WTC11 (cell line): ENCODE results near the gene GLA. TPM values are rescaled to one million over a fixed set of nuclear protein-coding genes. Genes with fewer than 3 reads are reported as not detected.

Source experiments
- AR ChIP-seq: fragments of 250-450 bp; sonication (Bioruptor Pico); IDR thresholded peaks from 2 replicates; pipeline ENCODE4 v1.9.0; 2021; ENCODE audit warnings: mild to moderate bottlenecking
- ATF2 ChIP-seq: sonication (generic); formaldehyde crosslinking; IDR thresholded peaks from 2 replicates; pipeline ENCODE4 v1.8.1; 2022; ENCODE audit warnings: low read depth, missing genetic modification reagents, borderline replicate concordance
- ATF3 ChIP-seq: sonication (generic); formaldehyde crosslinking; conservative IDR thresholded peaks from 2 replicates; pipeline ENCODE4 v1.8.1; 2022; ENCODE audit warnings: mild to moderate bottlenecking, missing genetic modification reagents
- CDX4 ChIP-seq: fragments of 250-450 bp; sonication (Bioruptor Pico); IDR thresholded peaks from 2 replicates; pipeline ENCODE4 v1.9.0; 2021; ENCODE audit warnings: moderate library complexity, mild to moderate bottlenecking, inconsistent platforms, borderline replicate concordance
- E2F5 ChIP-seq: sonication (generic); formaldehyde crosslinking; IDR thresholded peaks from 2 replicates; pipeline ENCODE4 v1.8.1; 2022; ENCODE audit warnings: mild to moderate bottlenecking, moderate library complexity, missing genetic modification reagents
- FOXK1 ChIP-seq: sonication (generic); formaldehyde crosslinking; IDR thresholded peaks from 2 replicates; pipeline ENCODE4 v1.8.0; 2022; ENCODE audit warnings: mild to moderate bottlenecking, moderate library complexity, missing genetic modification reagents
- FOXP1 ChIP-seq: sonication (generic); formaldehyde crosslinking; IDR thresholded peaks from 2 replicates; pipeline ENCODE4 v1.8.0; 2022; ENCODE audit warnings: missing genetic modification reagents, mild to moderate bottlenecking, moderate library complexity, borderline replicate concordance
- HMGA2 ChIP-seq: fragments of 250-450 bp; sonication (Bioruptor Pico); IDR thresholded peaks from 2 replicates; pipeline ENCODE4 v1.4.0; 2021; ENCODE audit warnings: mild to moderate bottlenecking, moderate library complexity
- JUN ChIP-seq: sonication (generic); formaldehyde crosslinking; IDR thresholded peaks from 2 replicates; pipeline ENCODE4 v1.8.0; 2023; ENCODE audit warnings: mild to moderate bottlenecking, missing genetic modification reagents
- KAT7 ChIP-seq: sonication (generic); formaldehyde crosslinking; IDR thresholded peaks from 2 replicates; pipeline ENCODE4 v1.8.1; 2023; ENCODE audit warnings: missing genetic modification reagents, mild to moderate bottlenecking, borderline replicate concordance
- MAX ChIP-seq: sonication (generic); formaldehyde crosslinking; IDR thresholded peaks from 2 replicates; pipeline ENCODE4 v1.8.0; 2022; ENCODE audit warnings: mild to moderate bottlenecking, missing genetic modification reagents
- MYBL2 ChIP-seq: sonication (generic); formaldehyde crosslinking; IDR thresholded peaks from 2 replicates; pipeline ENCODE4 v1.8.1; 2023; ENCODE audit warnings: mild to moderate bottlenecking, moderate library complexity, missing genetic modification reagents
- NR3C1 ChIP-seq: sonication (generic); formaldehyde crosslinking; conservative IDR thresholded peaks from 2 replicates; pipeline ENCODE4 v1.8.1; 2023; ENCODE audit warnings: low read depth, mild to moderate bottlenecking, missing genetic modification reagents
- PRRX2 ChIP-seq: fragments of 250-450 bp; sonication (Bioruptor Pico); IDR thresholded peaks from 2 replicates; pipeline ENCODE4 v1.8.0; 2021; ENCODE audit warnings: mild to moderate bottlenecking
- SMAD3 ChIP-seq: sonication (generic); formaldehyde crosslinking; IDR thresholded peaks from 2 replicates; pipeline ENCODE4 v1.8.0; 2022; ENCODE audit warnings: missing genetic modification reagents, mild to moderate bottlenecking, borderline replicate concordance
- TEAD1 ChIP-seq: sonication (generic); formaldehyde crosslinking; IDR thresholded peaks from 2 replicates; pipeline ENCODE4 v1.8.0; 2022; ENCODE audit warnings: mild to moderate bottlenecking, missing genetic modification reagents
- USF2 ChIP-seq: sonication (generic); formaldehyde crosslinking; IDR thresholded peaks from 2 replicates; pipeline ENCODE4 v1.8.1; 2023; ENCODE audit warnings: mild to moderate bottlenecking, missing genetic modification reagents, moderate library complexity
- ZNF219 ChIP-seq: sonication (generic); formaldehyde crosslinking; IDR thresholded peaks from 2 replicates; pipeline ENCODE4 v1.8.0; 2023; ENCODE audit warnings: missing genetic modification reagents, mild to moderate bottlenecking, borderline replicate concordance
- ZNF416 ChIP-seq: fragments of 250-450 bp; sonication (Bioruptor Pico); IDR thresholded peaks from 2 replicates; pipeline ENCODE4 v1.9.0; 2021; ENCODE audit warnings: mild to moderate bottlenecking, inconsistent platforms
- ZNF425 ChIP-seq: fragments of 250-450 bp; sonication (Bioruptor Pico); conservative IDR thresholded peaks from 2 replicates; pipeline ENCODE4 v1.9.0; 2021; ENCODE audit warnings: mild to moderate bottlenecking
- ZNF671 ChIP-seq: fragments of 250-450 bp; sonication (Bioruptor Pico); IDR thresholded peaks from 2 replicates; pipeline ENCODE4 v1.8.0; 2021; ENCODE audit warnings: mild to moderate bottlenecking
- ZSCAN18 ChIP-seq: fragments of 250-450 bp; sonication (Bioruptor Pico); IDR thresholded peaks from 2 replicates; pipeline ENCODE4 v2.1.2; 2022; ENCODE audit warnings: mild to moderate bottlenecking, moderate library complexity
- total RNA-seq: library from RNA; stranded (reverse); gene quantifications from 3 replicates; pipeline ENCODE4 v1.2.3, GENCODE V29; 2021

Gene GLA
- total RNA-seq, 1 experiment from 2014 or later = 44.9 TPM

- TF ChIP-seq ATF3 (CRISPR knock-in tag) = no peak
- no peak for TF ChIP-seq ZSCAN18 (CRISPR knock-in tag)
- TF ChIP-seq KAT7 (CRISPR knock-in tag) = no peak
- no peak for TF ChIP-seq TEAD1 (CRISPR knock-in tag)
- TF ChIP-seq MAX (CRISPR knock-in tag) = peak; percentile 16; the same call in 1 of the 2 replicates
- no peak for TF ChIP-seq CDX4 (CRISPR knock-in tag)
- no peak for TF ChIP-seq ZNF425
- TF ChIP-seq ZNF416 (CRISPR knock-in tag) = no peak
- no peak for TF ChIP-seq PRRX2
- TF ChIP-seq AR (CRISPR knock-in tag) = no peak
- TF ChIP-seq USF2 (CRISPR knock-in tag) = peak; percentile 98
- TF ChIP-seq SMAD3 = no peak
- TF ChIP-seq FOXK1 (CRISPR knock-in tag) = peak; percentile 51; the same call in 1 of the 2 replicates
- TF ChIP-seq FOXP1 (CRISPR knock-in tag) = no peak
- no peak for TF ChIP-seq NR3C1 (CRISPR knock-in tag)
- peak; percentile 64; the same call in 1 of the 2 replicates for TF ChIP-seq MYBL2 (CRISPR knock-in tag)
- no peak for TF ChIP-seq E2F5
- no peak for TF ChIP-seq ATF2 (CRISPR knock-in tag)
- no peak for TF ChIP-seq JUN (CRISPR knock-in tag)
- TF ChIP-seq ZNF671 (CRISPR knock-in tag) = no peak
- no peak for TF ChIP-seq ZNF219
- no peak for TF ChIP-seq HMGA2 (CRISPR knock-in tag)
These were observed at the start of gene GLA, which contains the start of gene HNRNPH2 (continued) for GRCh38 chrX:101407748-101408531.
